ENCODE results near the gene RAVER1.

The RAVER1 gene

GRCh38 chr19:10334588-10335351, 1.4 kb upstream of the RAVER1 start:
- DNase-seq (ENCODE audit: insufficient read length, low spot score): no peak
- FAIRE-seq: no peak

GRCh38 chr19:10333758-10334587, 644 bp upstream of the RAVER1 start:
- FAIRE-seq (no peak), DNase-seq (ENCODE audit: insufficient read length, low spot score) (no peak)
- TF ChIP-seq POU2F2 (IDR thresholded peaks at IDR 0.05; ENCODE audit: low read depth, low read length): no peak
- no peak for TF ChIP-seq POLR2AphosphoS5 (IDR thresholded peaks at IDR 0.05; ENCODE audit: low read depth, low read length)
- TF ChIP-seq PAX5 (IDR thresholded peaks at IDR 0.05; ENCODE audit: insufficient read depth, low read length, severe bottlenecking): no peak
- TF ChIP-seq POLR2A (IDR thresholded peaks at IDR 0.05; ENCODE audit: low read depth, low read length): no peak
- TF ChIP-seq TAF1 (IDR thresholded peaks at IDR 0.05; ENCODE audit: low read depth, low read length): no peak
- TF ChIP-seq SPI1 (IDR thresholded peaks at IDR 0.05; ENCODE audit: low read depth, low read length): no peak

More at GRCh38 chr19:10334588-10335351, 1.4 kb upstream of the RAVER1 start:
- TF ChIP-seq POLR2A (IDR thresholded peaks at IDR 0.05; ENCODE audit: low read depth, low read length) (no peak), SPI1 (IDR thresholded peaks at IDR 0.05; ENCODE audit: low read depth, low read length) (no peak), PAX5 (IDR thresholded peaks at IDR 0.05; ENCODE audit: insufficient read depth, low read length, severe bottlenecking) (no peak), TAF1 (IDR thresholded peaks at IDR 0.05; ENCODE audit: low read depth, low read length) (no peak), POLR2AphosphoS5 (IDR thresholded peaks at IDR 0.05; ENCODE audit: low read depth, low read length) (no peak), POU2F2 (IDR thresholded peaks at IDR 0.05; ENCODE audit: low read depth, low read length) (no peak)

- FAIRE-seq (no peak), DNase-seq (ENCODE audit: insufficient read length, low spot score) (no peak)
- no peak for TF ChIP-seq POLR2A (IDR thresholded peaks at IDR 0.05; ENCODE audit: low read depth, low read length)
- TF ChIP-seq TAF1 (IDR thresholded peaks at IDR 0.05; ENCODE audit: low read depth, low read length): no peak
- TF ChIP-seq POLR2AphosphoS5 (IDR thresholded peaks at IDR 0.05; ENCODE audit: low read depth, low read length): no peak
- TF ChIP-seq SPI1 (IDR thresholded peaks at IDR 0.05; ENCODE audit: low read depth, low read length): no peak
- TF ChIP-seq PAX5 (IDR thresholded peaks at IDR 0.05; ENCODE audit: insufficient read depth, low read length, severe bottlenecking): no peak
- TF ChIP-seq POU2F2 (IDR thresholded peaks at IDR 0.05; ENCODE audit: low read depth, low read length): no peak
Observed at GRCh38 chr19:10332158-10332964, 968 bp downstream of the RAVER1 start.

GRCh38 chr19:10329555-10329954, 3.8 kb downstream of the RAVER1 start:
- DNase-seq (ENCODE audit: insufficient read length, low spot score) (no peak), FAIRE-seq (no peak)
- TF ChIP-seq POU2F2 (IDR thresholded peaks at IDR 0.05; ENCODE audit: low read depth, low read length) (no peak), TAF1 (IDR thresholded peaks at IDR 0.05; ENCODE audit: low read depth, low read length) (no peak), PAX5 (IDR thresholded peaks at IDR 0.05; ENCODE audit: insufficient read depth, low read length, severe bottlenecking) (no peak), POLR2AphosphoS5 (IDR thresholded peaks at IDR 0.05; ENCODE audit: low read depth, low read length) (no peak), POLR2A (IDR thresholded peaks at IDR 0.05; ENCODE audit: low read depth, low read length) (no peak), SPI1 (IDR thresholded peaks at IDR 0.05; ENCODE audit: low read depth, low read length) (no peak)

GRCh38 chr19:10328558-10329429, 4.5 kb downstream of the RAVER1 start:
- DNase-seq (ENCODE audit: insufficient read length, low spot score): no peak
- TF ChIP-seq SPI1 (IDR thresholded peaks at IDR 0.05; ENCODE audit: low read depth, low read length) (no peak), POLR2A (IDR thresholded peaks at IDR 0.05; ENCODE audit: low read depth, low read length) (no peak), POU2F2 (IDR thresholded peaks at IDR 0.05; ENCODE audit: low read depth, low read length) (no peak), PAX5 (IDR thresholded peaks at IDR 0.05; ENCODE audit: insufficient read depth, low read length, severe bottlenecking) (no peak), POLR2AphosphoS5 (IDR thresholded peaks at IDR 0.05; ENCODE audit: low read depth, low read length) (no peak), TAF1 (IDR thresholded peaks at IDR 0.05; ENCODE audit: low read depth, low read length) (no peak)
- no peak for FAIRE-seq

- DNase-seq (ENCODE audit: insufficient read length, low spot score) (no peak), FAIRE-seq (no peak)
- no peak for TF ChIP-seq TAF1 (IDR thresholded peaks at IDR 0.05; ENCODE audit: low read depth, low read length)
Observed at GRCh38 chr19:10327793-10328192, 5.5 kb downstream of the RAVER1 start.

GRCh38 chr19:10325732-10326131, 7.6 kb downstream of the RAVER1 start:
- FAIRE-seq: no peak
- DNase-seq (ENCODE audit: insufficient read length, low spot score): no peak
- TF ChIP-seq POLR2AphosphoS5 (IDR thresholded peaks at IDR 0.05; ENCODE audit: low read depth, low read length): no peak
- TF ChIP-seq TAF1 (IDR thresholded peaks at IDR 0.05; ENCODE audit: low read depth, low read length): no peak
- TF ChIP-seq POLR2A (IDR thresholded peaks at IDR 0.05; ENCODE audit: low read depth, low read length): no peak

- TF ChIP-seq POU2F2 (IDR thresholded peaks at IDR 0.05; ENCODE audit: low read depth, low read length) (no peak), TAF1 (IDR thresholded peaks at IDR 0.05; ENCODE audit: low read depth, low read length) (no peak), POLR2A (IDR thresholded peaks at IDR 0.05; ENCODE audit: low read depth, low read length) (peak; percentile 65), PAX5 (IDR thresholded peaks at IDR 0.05; ENCODE audit: insufficient read depth, low read length, severe bottlenecking) (no peak), SPI1 (IDR thresholded peaks at IDR 0.05; ENCODE audit: low read depth, low read length) (no peak), POLR2AphosphoS5 (IDR thresholded peaks at IDR 0.05; ENCODE audit: low read depth, low read length) (peak; percentile 51; the same call in 1 of the 2 replicates)
- FAIRE-seq: peak; percentile 66
- no peak for DNase-seq (ENCODE audit: insufficient read length, low spot score)
Observed at GRCh38 chr19:10321874-10322835, 11.2 kb downstream of the RAVER1 start.
